Gastrocnemius medialis (tissue), 4 donors: ENCODE measurements around the gene ECE1. TPM values are rescaled to one million over a fixed set of nuclear protein-coding genes. Genes with fewer than 3 reads are reported as not detected.
A peak's percentile ranks its signal among the peaks of the same experiment; 100 is the strongest.

Source experiments
- ATAC-seq, 2 donors: fragments of 150-250 bp; one replicate each; pipeline ENCODE4 v1.9.1; 2016
- DNase-seq, 2 donors: peaks; one replicate each; pipeline ENCODE4 v3.0.0-alpha.2; 2019
- H3K27ac ChIP-seq, 4 donors: fragments of 200-600 bp; sonication (generic); 1 replicate in 1 of 4; 2 replicates in 3 of 4; pipeline ENCODE4 v1.5.1; 2016 to 2018; ENCODE audit warnings: mild to moderate bottlenecking in 2 of 4, moderate library complexity in 1 of 4
- H3K27me3 ChIP-seq, 3 donors: fragments of 200-600 bp; sonication (generic) in 2 of 3; 1 replicate in 1 of 3; 2 replicates in 2 of 3; pipeline versions ENCODE4 v1.5.1 to v1.6.0; 2016 to 2019; ENCODE audit warnings: mild to moderate bottlenecking in 1 of 3, moderate library complexity in 1 of 3
- H3K36me3 ChIP-seq, 2 donors: fragments of 200-600 bp; sonication (generic) in 1 of 2; one replicate each; pipeline ENCODE4 v1.5.1; 2017 to 2018
- H3K4me1 ChIP-seq, 2 donors: fragments of 200-600 bp; sonication (generic) in 1 of 2; one replicate each; pipeline ENCODE4 v1.5.1; 2016 to 2017; ENCODE audit warnings: mild to moderate bottlenecking in 2 of 2
- H3K4me3 ChIP-seq, 4 donors: fragments of 200-600 bp; sonication (generic) in 3 of 4; 1 replicate in 1 of 4; 2 replicates in 3 of 4; pipeline ENCODE4 v1.5.1; 2016 to 2019; ENCODE audit warnings: mild to moderate bottlenecking in 2 of 4
- H3K9me3 ChIP-seq, 3 donors: fragments of 200-600 bp; sonication (generic) in 2 of 3; 1 replicate in 1 of 3; 2 replicates in 2 of 3; pipeline ENCODE4 v1.5.1; 2016 to 2019
- CTCF ChIP-seq, 5 experiments: fragments of 450-650 bp in 3 of 5; fragments of 200-600 bp in 2 of 5; sonication (generic) in 2 of 5; IDR thresholded peaks in 4 of 5; conservative IDR thresholded peaks in 1 of 5; 1 replicate in 4 of 5; 2 replicates in 1 of 5; pipeline ENCODE4 v1.5.1; 2016 to 2019; ENCODE audit warnings: antibody characterized with exemption in 5 of 5, mild to moderate bottlenecking in 3 of 5, moderate library complexity in 3 of 5
- POLR2A ChIP-seq, 2 donors: fragments of 450-650 bp; IDR thresholded peaks; one replicate each; pipeline ENCODE4 v1.6.1; 2017; ENCODE audit warnings: antibody characterized with exemption in 2 of 2, mild to moderate bottlenecking in 2 of 2, moderate library complexity in 2 of 2
- in situ Hi-C, 4 donors: fragments of 200-750 bp; cut with MboI; loops; one replicate each; pipeline versions ENCODE4 v1.15.0 to v1.8.0; 2017; ENCODE audit warnings: low sequenced_read_pairs in 4 of 4
- intact Hi-C: fragments of 100-400 bp; cut with DNase I; formaldehyde crosslinking; loops from one replicate; pipeline ENCODE4 v1.15.1; 2023; ENCODE audit warnings: low total_unique reads
- total RNA-seq, 4 donors: library from RNA; depleted of rRNA; stranded (reverse); fragments of >200 nt; gene quantifications; one replicate each; pipeline versions ENCODE4 v1.1.0 to v1.2.3, GENCODE V29; 2016

ECE1 gene
- total RNA-seq, 4 donors from 2014 or later: 17.1 to 39.9 (median 26.7) TPM

DNA sequence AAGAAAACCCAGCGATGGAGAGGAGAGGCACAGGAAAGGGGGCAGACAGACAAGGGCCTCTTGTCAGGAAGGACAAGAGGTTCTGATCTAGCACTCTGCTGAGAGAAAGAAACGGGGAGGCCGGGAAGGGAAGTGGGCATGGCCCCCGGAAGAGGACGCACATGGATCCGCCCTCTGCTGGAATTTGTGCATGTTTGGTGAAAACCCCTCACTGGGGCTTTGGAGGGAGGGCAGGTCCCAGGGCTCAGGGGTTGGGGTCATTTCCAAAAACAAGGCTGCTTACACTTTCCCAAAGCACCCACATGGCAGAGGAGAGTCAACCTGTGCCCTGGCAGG, 32.4 kb upstream of the ECE1 start:
- H3K36me3 ChIP-seq: no peaks in the 10 kb centered on the region
- H3K4me1 ChIP-seq: peaks cover 43 to 64% of the 10 kb centered on the region in 2 donors
- TF ChIP-seq POLR2A (IDR thresholded peaks at IDR 0.05): no peak
- no peak for TF ChIP-seq CTCF (IDR thresholded peaks at IDR 0.05 in 4 of 5, conservative IDR thresholded peaks at IDR 0.05 in 1 of 5)
- no peaks in the 10 kb centered on the region for H3K27me3 ChIP-seq
- H3K27ac ChIP-seq: peak overlapping the region; percentile 76 to 82 (median 80)
- no peak overlapping the region for H3K4me3 ChIP-seq
- no peak for ATAC-seq
- in situ Hi-C loops (no loop called here), intact Hi-C loops (no loop called here)
- no peaks in the 10 kb centered on the region for H3K9me3 ChIP-seq
- DNase-seq: no peak

DNA sequence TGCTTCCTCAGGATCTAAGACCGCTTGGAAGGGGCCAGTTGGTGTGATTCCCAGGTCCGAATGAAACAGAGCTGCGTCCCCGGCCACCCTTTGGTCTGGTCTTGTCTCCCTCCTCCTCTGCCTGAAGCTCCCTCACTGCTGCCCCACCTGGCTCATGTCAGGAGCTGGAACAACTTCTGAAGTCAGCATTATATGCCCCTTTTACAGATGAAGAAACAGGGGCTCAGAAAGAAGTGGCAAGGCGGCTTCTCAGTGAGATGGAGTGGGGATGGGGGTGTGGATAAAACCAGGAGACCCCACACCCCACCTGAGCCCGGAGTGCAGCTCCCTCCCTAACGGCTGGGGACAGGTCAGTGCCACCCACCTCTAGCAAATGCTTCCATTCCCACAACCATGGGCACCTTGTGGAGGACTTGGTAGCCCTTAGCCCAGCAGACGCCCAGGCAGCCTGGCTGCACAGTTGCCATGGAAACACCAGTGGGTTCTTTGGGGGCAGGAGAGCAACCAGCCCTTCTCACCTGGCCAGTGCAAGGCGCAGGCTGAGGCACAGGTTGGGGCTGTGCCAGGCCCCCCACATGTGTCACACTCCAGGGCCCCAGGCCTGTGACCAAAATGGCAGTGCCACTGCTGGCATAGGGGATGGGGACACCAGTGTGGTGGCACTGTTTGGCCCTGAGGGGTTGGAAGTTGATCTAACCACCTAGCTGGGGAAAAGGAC, 31.9 kb upstream of the ECE1 start:
- H3K9me3 ChIP-seq: no peaks in the 10 kb centered on the region
- intact Hi-C loops (no loop called here), in situ Hi-C loops (no loop called here)
- H3K4me3 ChIP-seq: no peak overlapping the region
- no peak for TF ChIP-seq POLR2A (IDR thresholded peaks at IDR 0.05)
- TF ChIP-seq CTCF (IDR thresholded peaks at IDR 0.05 in 4 of 5, conservative IDR thresholded peaks at IDR 0.05 in 1 of 5): no peak
- ATAC-seq (no peak), DNase-seq (no peak)
- H3K27ac ChIP-seq: peak overlapping the region; percentile 76 to 82 (median 80)
- no peaks in the 10 kb centered on the region for H3K36me3 ChIP-seq
- no peaks in the 10 kb centered on the region for H3K27me3 ChIP-seq
- H3K4me1 ChIP-seq: peaks cover 43 to 62% of the 10 kb centered on the region in 2 donors

DNA sequence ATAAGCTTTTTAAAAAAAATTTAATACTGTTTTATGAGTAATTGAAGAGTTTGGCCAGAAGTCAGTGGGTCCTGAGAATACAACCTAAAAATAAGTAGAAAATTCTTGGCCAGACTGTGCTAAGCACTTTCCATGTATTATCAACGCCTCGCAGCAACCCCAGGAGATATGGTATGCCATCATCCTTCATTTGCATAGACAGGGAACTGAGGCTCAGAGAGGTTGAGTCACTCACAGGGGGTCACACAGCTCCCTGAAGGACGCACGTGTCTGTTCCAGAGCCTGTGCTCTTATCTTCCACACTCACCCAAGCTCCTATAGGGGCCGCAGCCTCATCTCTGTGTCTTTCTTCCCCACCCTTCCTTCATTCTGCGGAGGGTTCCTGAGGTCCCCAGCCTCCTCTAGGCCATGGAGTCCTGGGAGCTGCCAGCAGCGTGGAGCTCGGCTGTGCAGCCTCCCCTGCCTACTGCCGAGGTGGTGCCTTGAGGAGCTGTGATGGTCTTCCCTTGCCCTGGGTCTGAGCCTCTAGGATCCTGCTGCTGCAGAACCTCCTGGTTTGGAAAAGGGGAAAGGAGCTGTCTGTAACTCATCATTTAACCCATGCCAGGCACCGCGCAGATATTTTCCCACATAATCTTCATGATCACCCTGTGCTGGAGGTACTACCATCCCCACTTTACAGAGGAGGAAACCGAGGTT, 30.3 kb upstream of the ECE1 start:
- Histone ChIP-seq H3K9me3 (no peaks in the 10 kb centered on the region), H3K36me3 (no peaks in the 10 kb centered on the region), H3K27ac (peak overlapping the region; percentile 76 to 82 (median 80)), H3K27me3 (no peaks in the 10 kb centered on the region), H3K4me1 (peaks cover 39 to 54% of the 10 kb centered on the region in 2 donors), H3K4me3 (no peak overlapping the region)
- ATAC-seq (no peak), DNase-seq (no peak)
- no peak for TF ChIP-seq POLR2A (IDR thresholded peaks at IDR 0.05)
- no peak for TF ChIP-seq CTCF (IDR thresholded peaks at IDR 0.05 in 4 of 5, conservative IDR thresholded peaks at IDR 0.05 in 1 of 5)
- in situ Hi-C loops (no loop called here), intact Hi-C loops (no loop called here)

- peak overlapping the region; percentile 76 to 82 (median 80) for H3K27ac ChIP-seq
- peaks cover 34 to 45% of the 10 kb centered on the region in 2 donors for H3K4me1 ChIP-seq
- H3K36me3 ChIP-seq: no peaks in the 10 kb centered on the region
- no peak overlapping the region for H3K4me3 ChIP-seq
- intact Hi-C loops: no loop called here
- TF ChIP-seq CTCF (IDR thresholded peaks at IDR 0.05 in 4 of 5, conservative IDR thresholded peaks at IDR 0.05 in 1 of 5) (no peak), POLR2A (IDR thresholded peaks at IDR 0.05) (no peak)
- in situ Hi-C loops: no loop called here
- ATAC-seq: peak in 1 of 2 donors; percentile 8
- no peak for DNase-seq
- no peaks in the 10 kb centered on the region for H3K9me3 ChIP-seq
- H3K27me3 ChIP-seq: no peaks in the 10 kb centered on the region
These were observed 29.5 kb upstream of the ECE1 start for GRCh38 chr1:21319447-21320407.
